ENCODE results near the gene NUDT22.

Gene NUDT22

GRCh38 chr11:64208796-64209562 lies 17.1 kb upstream of the NUDT22 start:
- no peak for DNase-seq
- Histone ChIP-seq H3K9me3 (no peaks in the 10 kb centered on the region), H3K4me1 (peaks cover 4% of the 10 kb centered on the region; the same call in 1 of the 2 replicates), H3K36me3 (peaks cover 21% of the 10 kb centered on the region), H3K27me3 (no peaks in the 10 kb centered on the region), H3K4me3 (ENCODE audit: low read depth, low read length) (no peak overlapping the region)
- TF ChIP-seq CTCF (IDR thresholded peaks at IDR 0.05; ENCODE audit: low read depth, low read length), result no peak

GRCh38 chr11:64209563-64209843 lies 16.6 kb upstream of the NUDT22 start:
- no peaks in the 10 kb centered on the region for H3K9me3 ChIP-seq
- H3K27me3 ChIP-seq, result no peaks in the 10 kb centered on the region
- peaks cover 21% of the 10 kb centered on the region for H3K36me3 ChIP-seq
- DNase-seq, result no peak
- H3K4me3 ChIP-seq (ENCODE audit: low read depth, low read length), result no peak overlapping the region
- peaks cover 4% of the 10 kb centered on the region; the same call in 1 of the 2 replicates for H3K4me1 ChIP-seq
- no peak for TF ChIP-seq CTCF (IDR thresholded peaks at IDR 0.05; ENCODE audit: low read depth, low read length)

- no peak for TF ChIP-seq CTCF (IDR thresholded peaks at IDR 0.05; ENCODE audit: low read depth, low read length)
- Histone ChIP-seq H3K36me3 (peaks cover 12% of the 10 kb centered on the region), H3K9me3 (no peaks in the 10 kb centered on the region), H3K4me3 (ENCODE audit: low read depth, low read length) (no peak overlapping the region), H3K4me1 (peaks cover 4% of the 10 kb centered on the region; the same call in 1 of the 2 replicates), H3K27me3 (no peaks in the 10 kb centered on the region)
- DNase-seq, result no peak
Observed at GRCh38 chr11:64210301-64211020, 15.6 kb upstream of the NUDT22 start.

- H3K9me3 ChIP-seq, result no peaks in the 10 kb centered on the region
- peaks cover 4% of the 10 kb centered on the region; the same call in 1 of the 2 replicates for H3K4me1 ChIP-seq
- no peaks in the 10 kb centered on the region for H3K27me3 ChIP-seq
- peaks cover 4% of the 10 kb centered on the region; the same call in 1 of the 2 replicates for H3K36me3 ChIP-seq
- H3K4me3 ChIP-seq (ENCODE audit: low read depth, low read length), result no peak overlapping the region
- no peak for DNase-seq
- TF ChIP-seq CTCF (IDR thresholded peaks at IDR 0.05; ENCODE audit: low read depth, low read length), result no peak
Observed at GRCh38 chr11:64211181-64211872, 14.7 kb upstream of the NUDT22 start.

- no peaks in the 10 kb centered on the region for H3K9me3 ChIP-seq
- H3K4me1 ChIP-seq, result no peaks in the 10 kb centered on the region
- no peak for TF ChIP-seq CTCF (IDR thresholded peaks at IDR 0.05; ENCODE audit: low read depth, low read length)
- H3K36me3 ChIP-seq, result no peaks in the 10 kb centered on the region
- no peak for DNase-seq
- H3K27me3 ChIP-seq, result no peaks in the 10 kb centered on the region
- H3K4me3 ChIP-seq (ENCODE audit: low read depth, low read length), result no peak overlapping the region
Observed at GRCh38 chr11:64216879-64217278, 9.2 kb upstream of the NUDT22 start.
